HepG2 (cell line): Measurements from ENCODE around the gene C5orf24. TPM values are rescaled to one million over a fixed set of nuclear protein-coding genes. Genes with fewer than 3 reads are reported as not detected.
A peak's percentile ranks its signal among the peaks of the same experiment; 100 is the strongest.

Experiments
- AGO1 ChIP-seq: fragments of 200-400 bp; formaldehyde crosslinking; IDR thresholded peaks from 2 replicates; pipeline ENCODE4 v1.6.1; 2017; ENCODE audit warnings: mild to moderate bottlenecking, low read depth, low read length, moderate library complexity; ENCODE audit not compliant: poor library complexity, severe bottlenecking
- CENPT ChIP-seq: sonication (generic); formaldehyde crosslinking; IDR thresholded peaks from 2 replicates; pipeline ENCODE4 v1.8.0; 2022; ENCODE audit warnings: low read depth, mild to moderate bottlenecking, moderate library complexity, missing genetic modification reagents
- CHCHD3 ChIP-seq: sonication (generic); formaldehyde crosslinking; IDR thresholded peaks from 2 replicates; pipeline ENCODE4 v1.8.0; 2022; ENCODE audit warnings: mild to moderate bottlenecking, missing genetic modification reagents, moderate library complexity
- DMAP1 ChIP-seq: IDR thresholded peaks from 2 replicates; pipeline ENCODE4 v1.6.1; 2016
- DNMT3B ChIP-seq: conservative IDR thresholded peaks from 2 replicates; pipeline ENCODE4 v1.6.1; 2016; ENCODE audit warnings: missing biosample characterization, control low read depth
- FOXK1 ChIP-seq: sonication (generic); formaldehyde crosslinking; IDR thresholded peaks from 2 replicates; pipeline ENCODE4 v1.4.0; 2020; ENCODE audit warnings: low read depth, missing genetic modification reagents, borderline replicate concordance
- GABPB1 ChIP-seq: IDR thresholded peaks from 2 replicates; pipeline ENCODE4 v1.6.1; 2016; ENCODE audit warnings: mild to moderate bottlenecking, missing genetic modification reagents, moderate library complexity, missing compliant biosample characterization
- SRSF1 ChIP-seq: fragments of 200-400 bp; formaldehyde crosslinking; optimal IDR thresholded peaks from 2 replicates; pipeline ENCODE3; 2017; ENCODE audit warnings: mild to moderate bottlenecking, low read depth, low read length, moderate library complexity
- SSRP1 ChIP-seq: IDR thresholded peaks from 2 replicates; pipeline ENCODE4 v1.6.1; 2016; ENCODE audit warnings: control low read depth
- ZBTB20 ChIP-seq: sonication (generic); formaldehyde crosslinking; IDR thresholded peaks from 2 replicates; pipeline ENCODE4 v1.8.1; 2023; ENCODE audit warnings: missing genetic modification reagents, low read depth, mild to moderate bottlenecking, borderline replicate concordance
- ZNF510 ChIP-seq: sonication (generic); formaldehyde crosslinking; IDR thresholded peaks from 2 replicates; pipeline ENCODE4 v1.4.0; 2020; ENCODE audit warnings: low read depth, mild to moderate bottlenecking, missing genetic modification reagents
- ZNF572 ChIP-seq: sonication (generic); formaldehyde crosslinking; IDR thresholded peaks from 2 replicates; pipeline ENCODE4 v1.5.1; 2020; ENCODE audit warnings: mild to moderate bottlenecking, missing genetic modification reagents
- ZNF576 ChIP-seq: sonication (generic); formaldehyde crosslinking; IDR thresholded peaks from 2 replicates; pipeline ENCODE4 v1.4.0; 2020; ENCODE audit warnings: mild to moderate bottlenecking, missing genetic modification reagents
- ZNF580 ChIP-seq: IDR thresholded peaks from 2 replicates; pipeline ENCODE4 v1.6.1; 2016; ENCODE audit warnings: low read depth, borderline replicate concordance
- ZNF639 ChIP-seq: conservative IDR thresholded peaks from 2 replicates; pipeline ENCODE4 v1.6.1; 2018; ENCODE audit warnings: missing genetic modification reagents
- ZNF674 ChIP-seq: sonication (generic); formaldehyde crosslinking; IDR thresholded peaks from 2 replicates; pipeline ENCODE4 v1.5.0; 2020; ENCODE audit warnings: low read depth, mild to moderate bottlenecking, missing genetic modification reagents
- ZNF687 ChIP-seq: sonication (generic); formaldehyde crosslinking; IDR thresholded peaks from 2 replicates; pipeline ENCODE4 v1.5.1; 2020; ENCODE audit warnings: mild to moderate bottlenecking, missing genetic modification reagents, moderate library complexity
- ZNF749 ChIP-seq: sonication (generic); formaldehyde crosslinking; IDR thresholded peaks from 2 replicates; pipeline ENCODE4 v1.8.0; 2022; ENCODE audit warnings: mild to moderate bottlenecking, missing genetic modification reagents, moderate library complexity, borderline replicate concordance
- ZNF772 ChIP-seq: sonication (generic); formaldehyde crosslinking; IDR thresholded peaks from 2 replicates; pipeline ENCODE4 v1.5.0; 2020; ENCODE audit warnings: mild to moderate bottlenecking, missing genetic modification reagents
- ZNF776 ChIP-seq: sonication (generic); formaldehyde crosslinking; IDR thresholded peaks from 2 replicates; pipeline ENCODE4 v1.4.0; 2020; ENCODE audit warnings: mild to moderate bottlenecking, missing genetic modification reagents
- polyA plus RNA-seq, 8 experiments: library from polyadenylated mRNA; depleted of rRNA in 3 of 8; stranded (reverse) in 7 of 8; unstranded in 1 of 8; fragments of >200 nt; fragmentation: Illumina TruSeq in 4 of 8; extraction: Trizol in 4 of 8; gene quantifications; 2 replicates each; pipeline versions ENCODE4 v1.2.1 to v1.2.3, GENCODE V29; 2011 to 2016; ENCODE audit warnings: low read depth in 4 of 8, missing spikeins in 1 of 8, mixed read lengths in 1 of 8; ENCODE audit not compliant: insufficient read depth in 1 of 8
- total RNA-seq, 5 experiments: library from RNA; depleted of rRNA; stranded (reverse); fragments of >200 nt; fragmentation: Illumina TruSeq; extraction: Trizol; gene quantifications; 2 replicates each; pipeline ENCODE4 v1.2.3, GENCODE V29; 2016; ENCODE audit warnings: low read depth in 1 of 5

Gene C5orf24
- total and polyA plus RNA-seq, 2 of the 13 experiments (the other 11 are each of a cell fraction or from before 2014, with no cell fraction given) = 34.6 to 41.5 TPM

- no peak for TF ChIP-seq ZNF576 (CRISPR knock-in tag)
- no peak for TF ChIP-seq CHCHD3 (CRISPR knock-in tag)
- peak; percentile 64 for TF ChIP-seq GABPB1
- TF ChIP-seq FOXK1 (CRISPR knock-in tag) = no peak
- TF ChIP-seq ZNF580 (CRISPR knock-in tag) = no peak
- no peak for TF ChIP-seq AGO1
- TF ChIP-seq ZNF687 (CRISPR knock-in tag) = peak; percentile 66
- TF ChIP-seq DNMT3B (CRISPR knock-in tag) = no peak
- TF ChIP-seq SSRP1 (CRISPR knock-in tag) = no peak
- no peak for TF ChIP-seq ZNF510 (CRISPR knock-in tag)
- TF ChIP-seq ZBTB20 (CRISPR knock-in tag) = no peak
- no peak for TF ChIP-seq ZNF772
- TF ChIP-seq ZNF776 (CRISPR knock-in tag) = no peak
- TF ChIP-seq ZNF572 (CRISPR knock-in tag) = no peak
- TF ChIP-seq DMAP1 (CRISPR knock-in tag) = peak; percentile 62; the same call in 1 of the 2 replicates
- no peak for TF ChIP-seq ZNF674 (CRISPR knock-in tag)
- no peak for TF ChIP-seq CENPT (CRISPR knock-in tag)
- no peak; the same call in 1 of the 2 replicates for TF ChIP-seq ZNF749 (CRISPR knock-in tag)
- TF ChIP-seq ZNF639 (CRISPR knock-in tag) = no peak
- TF ChIP-seq SRSF1 = no peak
Observed at GRCh38 chr5:134905246-134905996, 59.7 kb downstream of the C5orf24 start (continued).
